CD4-positive, alpha-beta T cell treated with Interleukin-4 for 4 hours (primary cell): ENCODE results near the gene ECD.
"Not testable (repeated sequence)": the region's sequence is repeated elsewhere in the genome, so short reads cannot be mapped to it uniquely, and the experiment has no call there.

Source experiments
- DNase-seq: peaks from one replicate; pipeline ENCODE4 v3.0.0-alpha.2; 2020

Gene ECD

GRCh38 chr10:73159038-73159648 lies 8.7 kb downstream of the ECD start:
- peak; percentile 65 for DNase-seq

DNA sequence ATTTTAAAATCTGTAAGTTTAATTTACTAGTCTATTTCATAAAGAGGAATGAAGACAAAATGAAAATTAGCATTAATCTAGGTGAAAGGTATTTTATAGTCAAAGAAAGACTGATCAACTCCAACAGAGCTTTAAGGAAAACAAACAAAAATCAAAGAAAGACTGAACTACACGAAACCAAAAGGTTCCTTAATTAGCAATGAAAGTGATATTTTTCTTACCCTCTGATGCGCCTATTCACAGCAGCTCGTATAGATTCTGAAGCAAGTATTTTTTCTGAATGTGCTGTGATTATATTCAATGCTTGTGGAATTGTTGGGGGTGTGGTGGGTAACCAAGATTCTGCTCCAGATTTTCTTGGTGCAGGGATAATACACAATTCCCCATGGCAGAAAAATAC lies 11.8 kb downstream of the ECD start:
- DNase-seq: no peak

GRCh38 chr10:73152009-73152408 lies 15.8 kb downstream of the ECD start:
- no peak for DNase-seq

DNA sequence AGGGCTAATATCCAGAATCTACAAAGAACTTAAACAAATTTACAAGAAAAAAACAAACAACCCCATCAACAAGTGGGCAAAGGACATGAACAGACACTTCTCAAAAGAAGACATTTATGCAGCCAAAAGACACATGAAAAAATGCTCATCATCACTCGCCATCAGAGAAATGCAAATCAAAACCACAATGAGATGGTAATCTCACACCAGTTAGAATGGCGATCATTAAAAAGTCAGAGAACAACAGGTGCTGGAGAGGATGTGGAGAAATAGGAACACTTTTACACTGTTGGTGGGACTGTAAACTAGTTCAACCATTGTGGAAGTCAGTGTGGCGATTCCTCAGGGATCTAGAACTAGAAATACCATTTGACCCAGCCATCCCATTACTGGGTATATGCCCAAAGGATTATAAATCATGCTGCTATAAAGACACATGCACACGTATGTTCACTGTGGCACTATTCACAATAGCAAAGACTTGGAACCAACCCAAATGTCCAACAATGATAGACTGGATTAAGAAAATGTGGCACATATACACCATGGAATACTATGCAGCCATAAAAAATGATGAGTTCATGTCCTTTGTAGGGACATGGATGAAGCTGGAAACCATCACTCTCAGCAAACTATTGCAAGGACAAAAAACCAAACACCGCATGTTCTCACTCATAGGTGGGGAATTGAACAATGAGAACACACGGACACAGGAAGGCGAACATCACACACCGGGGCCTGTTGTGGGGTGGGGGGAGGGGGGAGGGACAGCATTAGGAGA lies 17.0 kb downstream of the ECD start:
- not testable (repeated sequence) for DNase-seq

DNA sequence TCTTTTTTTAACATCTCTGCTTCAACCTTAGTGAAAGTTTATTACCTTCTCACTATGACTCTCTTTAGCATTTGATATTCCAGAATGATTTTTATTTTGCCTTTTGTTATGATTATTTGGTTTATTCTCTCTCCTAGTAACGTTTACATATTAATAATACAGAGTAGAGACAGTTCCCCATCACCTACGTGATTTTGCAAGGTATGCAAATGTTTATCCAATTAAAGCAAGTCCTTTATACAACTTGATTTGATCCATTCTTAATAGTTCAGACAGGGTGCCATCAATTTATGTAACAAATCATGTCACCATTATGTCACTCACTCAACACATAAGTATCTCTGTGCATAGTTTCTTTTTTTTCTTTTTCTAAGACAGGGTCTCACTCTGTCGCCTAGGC lies 26.2 kb downstream of the ECD start:
- no peak for DNase-seq

- DNase-seq: no peak
Observed at GRCh38 chr10:73139251-73139650, 28.6 kb downstream of the ECD start.

GRCh38 chr10:73136627-73137026 lies 31.2 kb downstream of the ECD start:
- DNase-seq: no peak

GRCh38 chr10:73134727-73135126 lies 33.1 kb downstream of the ECD start:
- no peak for DNase-seq

DNA sequence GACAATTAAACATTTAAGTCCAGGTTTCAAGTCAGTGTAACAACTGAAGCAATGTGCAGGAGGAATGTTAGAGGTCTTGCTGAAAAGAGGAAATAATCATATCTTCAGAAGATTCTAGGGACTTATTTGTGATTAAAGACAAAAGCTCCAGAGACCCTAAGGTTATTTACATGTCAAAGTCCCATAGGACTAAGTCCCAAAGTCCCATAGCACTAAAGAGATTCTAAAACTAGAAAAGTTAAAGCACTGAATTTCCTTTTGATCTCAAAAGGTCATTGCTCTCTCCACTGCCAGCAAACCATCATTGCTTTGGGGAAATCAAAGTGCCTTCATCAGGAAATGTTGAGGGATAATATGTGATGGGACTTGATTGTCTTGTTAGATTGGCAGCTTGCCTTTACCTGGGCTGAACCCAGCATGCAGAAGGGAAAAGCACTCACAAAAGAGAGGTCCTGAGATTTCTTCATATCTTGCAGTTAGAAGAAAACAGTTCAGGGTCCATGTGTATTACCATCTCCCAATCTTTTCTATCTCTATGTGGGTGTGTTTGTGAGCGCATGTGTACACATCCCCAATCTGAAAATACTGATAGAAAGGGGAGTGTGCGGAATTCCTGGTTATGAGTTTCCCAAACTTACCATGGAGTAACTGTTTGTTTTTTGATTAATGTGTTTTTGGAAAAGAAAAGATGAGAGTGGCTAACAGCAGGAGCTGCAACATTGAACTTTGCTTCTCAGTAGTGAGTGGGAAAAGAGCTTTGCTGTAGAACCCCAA lies 35.7 kb downstream of the ECD start:
- DNase-seq: no peak

- DNase-seq: no peak
Observed at GRCh38 chr10:73131301-73131700, 36.5 kb downstream of the ECD start.

GRCh38 chr10:73126343-73126742 lies 41.5 kb downstream of the ECD start:
- no peak for DNase-seq

GRCh38 chr10:73119952-73120351 lies 47.9 kb downstream of the ECD start:
- no peak for DNase-seq

GRCh38 chr10:73119457-73119856 lies 48.4 kb downstream of the ECD start:
- DNase-seq: no peak

GRCh38 chr10:73117976-73118743 lies 49.6 kb downstream of the ECD start:
- no peak for DNase-seq

DNA sequence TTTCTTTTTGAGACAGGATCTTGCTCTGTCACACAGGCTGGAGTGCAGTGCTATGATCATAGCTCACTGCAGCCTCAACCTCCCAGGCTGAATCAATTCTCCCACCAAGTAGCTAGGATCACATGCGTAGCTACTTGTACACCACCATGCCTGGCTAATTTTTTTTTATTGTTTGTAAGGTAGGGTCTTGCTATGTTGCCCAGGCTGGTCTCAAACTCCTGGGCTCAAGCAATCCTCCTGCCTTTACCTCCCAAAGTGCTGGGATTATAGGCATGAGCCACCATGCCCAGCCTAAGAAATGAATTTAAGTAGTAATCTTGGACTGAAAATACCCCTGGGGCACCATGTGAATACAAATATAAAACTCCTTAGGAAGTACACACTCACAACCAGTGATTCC lies 51.8 kb downstream of the ECD start:
- DNase-seq: no peak

DNA sequence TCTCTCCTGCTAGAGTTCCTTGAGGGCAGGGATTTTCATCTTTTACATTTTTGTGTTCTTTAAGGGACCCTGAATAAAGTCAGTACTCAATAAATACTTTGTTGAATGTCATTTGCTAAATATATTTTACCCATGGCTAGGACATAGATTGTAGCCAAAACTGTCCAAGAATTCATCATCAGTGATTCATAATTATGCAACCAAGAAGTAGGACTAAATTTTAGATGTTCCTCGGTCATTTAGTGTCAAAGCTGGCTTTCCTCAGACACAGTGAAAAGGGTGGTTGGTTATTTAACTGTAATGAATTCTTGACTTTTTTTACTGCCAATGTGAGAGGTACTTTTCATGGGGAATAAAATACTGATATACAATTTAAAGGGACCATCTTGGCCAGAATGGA lies 54.3 kb downstream of the ECD start:
- DNase-seq: no peak

DNA sequence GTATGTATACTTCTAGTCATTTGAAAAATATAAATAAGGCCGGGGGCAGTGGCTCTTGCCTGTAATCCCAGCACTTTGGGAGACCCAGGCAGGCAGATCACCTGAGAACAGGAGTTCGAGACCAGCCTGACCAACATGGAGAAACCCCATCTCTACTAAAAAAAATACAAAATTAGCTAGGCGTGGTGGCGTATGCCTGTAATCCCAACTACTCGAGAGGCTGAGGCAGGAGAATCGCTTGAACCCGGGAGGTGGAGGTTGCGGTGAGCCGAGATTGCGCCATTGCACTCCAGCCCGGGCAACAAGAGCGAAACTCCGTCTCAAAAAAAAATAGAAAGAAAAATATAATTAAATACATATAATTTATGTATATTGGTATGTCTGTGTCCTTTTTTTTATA lies 55.8 kb downstream of the ECD start:
- not testable (repeated sequence) for DNase-seq

DNA sequence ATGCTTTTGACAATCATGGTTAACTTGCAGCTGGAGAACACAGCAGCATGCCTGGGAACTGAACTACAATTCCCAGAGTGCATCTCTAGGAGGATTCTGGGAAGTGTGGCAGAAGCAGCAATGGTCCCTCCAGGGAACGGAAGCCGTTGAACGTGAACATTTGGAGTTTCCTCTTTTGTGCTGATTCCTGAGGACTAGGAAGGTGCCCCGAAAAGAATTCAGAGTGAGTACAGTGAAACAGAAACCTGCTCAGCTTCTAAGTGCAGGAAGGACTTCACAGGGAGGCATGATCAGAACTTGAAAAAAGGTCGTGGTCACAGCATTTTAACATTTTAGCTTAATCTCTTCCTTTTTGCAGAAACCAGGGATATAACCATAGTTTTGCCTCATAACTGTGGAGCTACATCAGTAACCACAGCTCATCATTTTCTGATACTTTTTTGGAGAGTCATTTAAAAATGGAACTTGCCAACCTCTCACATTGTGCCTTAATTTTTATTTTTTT lies 57.4 kb downstream of the ECD start, which contains the start of gene NUDT13:
NUDT13 (plus strand) TSS at position 111 of the 505 bp plus-strand sequence. CDS start 3,911 bp downstream, outside the sequence.
- DNase-seq: peak; percentile 70

DNA sequence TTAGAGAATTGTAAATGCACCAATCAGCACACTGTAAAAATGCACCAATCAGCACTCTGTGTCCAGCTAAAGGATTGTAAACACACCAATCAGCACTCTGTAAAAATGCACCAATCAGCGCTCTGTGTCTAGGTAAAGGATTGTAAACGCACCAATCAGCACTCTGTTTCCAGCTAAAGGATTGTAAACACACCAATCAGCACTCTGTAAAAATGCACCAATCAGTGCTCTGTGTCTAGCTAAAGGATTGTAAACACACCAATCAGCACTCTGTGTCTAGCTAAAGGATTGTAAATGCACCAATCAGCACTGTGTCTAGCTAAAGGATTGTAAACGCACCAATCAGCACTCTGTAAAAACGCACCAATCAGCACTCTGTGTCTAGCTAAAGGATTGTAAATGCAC lies 58.6 kb downstream of the ECD start:
- DNase-seq: not testable (repeated sequence)

GRCh38 chr10:73106301-73106700 lies 61.5 kb downstream of the ECD start:
- no peak for DNase-seq

GRCh38 chr10:73099141-73099540 lies 68.7 kb downstream of the ECD start:
- DNase-seq: no peak

DNA sequence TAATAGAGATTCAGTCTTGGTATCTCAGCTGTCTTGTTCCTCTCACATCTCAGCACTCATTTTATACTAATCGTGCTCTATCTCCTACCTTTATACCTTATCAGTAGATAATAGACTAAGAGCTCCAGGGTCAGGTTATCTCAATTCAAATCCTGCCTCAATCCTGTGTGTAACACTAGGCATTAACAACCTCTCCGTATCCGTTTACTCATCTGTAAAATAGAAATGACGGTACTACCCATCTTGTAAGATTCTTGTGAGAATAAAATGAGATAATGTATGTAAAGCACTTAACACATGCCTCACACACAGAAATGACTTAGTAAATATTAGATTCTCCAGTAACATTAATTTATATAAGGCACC lies 70.5 kb downstream of the ECD start:
- peak; percentile 4 for DNase-seq
